ENCODE results near the gene NDUFB5.
"Not testable (repeated sequence)": the region's sequence is repeated elsewhere in the genome, so short reads cannot be mapped to it uniquely, and the experiment has no call there.

Gene NDUFB5

GRCh38 chr3:179606534-179607085 lies 2.0 kb downstream of the NDUFB5 start:
- DNase-seq (ENCODE audit: insufficient read length, low spot score) (no peak), FAIRE-seq (peak; percentile 27)
- no peak for TF ChIP-seq POLR2A (IDR thresholded peaks at IDR 0.05; ENCODE audit: low read depth, low read length)

GRCh38 chr3:179608931-179609720 lies 4.5 kb downstream of the NDUFB5 start:
- FAIRE-seq (no peak), DNase-seq (ENCODE audit: insufficient read length, low spot score) (no peak)
- no peak for TF ChIP-seq POLR2A (IDR thresholded peaks at IDR 0.05; ENCODE audit: low read depth, low read length)

- TF ChIP-seq POLR2A (IDR thresholded peaks at IDR 0.05; ENCODE audit: low read depth, low read length) = no peak
- FAIRE-seq = no peak
- no peak for DNase-seq (ENCODE audit: insufficient read length, low spot score)
Measured at GRCh38 chr3:179610066-179610465, 5.5 kb downstream of the NDUFB5 start.

GRCh38 chr3:179613807-179614206 lies 9.2 kb downstream of the NDUFB5 start:
- no peak for TF ChIP-seq POLR2A (IDR thresholded peaks at IDR 0.05; ENCODE audit: low read depth, low read length)
- FAIRE-seq = peak; percentile 94
- no peak for DNase-seq (ENCODE audit: insufficient read length, low spot score)

- no peak for TF ChIP-seq POLR2A (IDR thresholded peaks at IDR 0.05; ENCODE audit: low read depth, low read length)
- DNase-seq (ENCODE audit: insufficient read length, low spot score) (no peak), FAIRE-seq (peak; percentile 48)
Measured at GRCh38 chr3:179615458-179616173, 11.0 kb downstream of the NDUFB5 start.

- FAIRE-seq = peak; percentile 15
- TF ChIP-seq POLR2A (IDR thresholded peaks at IDR 0.05; ENCODE audit: low read depth, low read length) = no peak
Measured at GRCh38 chr3:179622023-179622422, 17.4 kb downstream of the NDUFB5 start.

GRCh38 chr3:179624451-179624850 lies 19.9 kb downstream of the NDUFB5 start:
- no peak for TF ChIP-seq POLR2A (IDR thresholded peaks at IDR 0.05; ENCODE audit: low read depth, low read length)
- FAIRE-seq (no peak), DNase-seq (ENCODE audit: insufficient read length, low spot score) (no peak)

More at GRCh38 chr3:179622023-179622422, 17.4 kb downstream of the NDUFB5 start:
- DNase-seq (ENCODE audit: insufficient read length, low spot score) = no peak

GRCh38 chr3:179630753-179631451 lies 26.3 kb downstream of the NDUFB5 start:
- TF ChIP-seq POLR2A (IDR thresholded peaks at IDR 0.05; ENCODE audit: low read depth, low read length) = no peak
- DNase-seq (ENCODE audit: insufficient read length, low spot score) (no peak), FAIRE-seq (no peak)

- FAIRE-seq (no peak), DNase-seq (ENCODE audit: insufficient read length, low spot score) (no peak)
- no peak for TF ChIP-seq POLR2A (IDR thresholded peaks at IDR 0.05; ENCODE audit: low read depth, low read length)
Measured at GRCh38 chr3:179640469-179640868, 35.9 kb downstream of the NDUFB5 start.

- FAIRE-seq (no peak), DNase-seq (ENCODE audit: insufficient read length, low spot score) (no peak)
- TF ChIP-seq POLR2A (IDR thresholded peaks at IDR 0.05; ENCODE audit: low read depth, low read length) = no peak
Measured at GRCh38 chr3:179642871-179643270, 38.3 kb downstream of the NDUFB5 start.

GRCh38 chr3:179643837-179644236 lies 39.2 kb downstream of the NDUFB5 start:
- DNase-seq (ENCODE audit: insufficient read length, low spot score); FAIRE-seq: not testable (repeated sequence)

- DNase-seq (ENCODE audit: insufficient read length, low spot score) (no peak), FAIRE-seq (no peak)
- no peak for TF ChIP-seq POLR2A (IDR thresholded peaks at IDR 0.05; ENCODE audit: low read depth, low read length)
Measured at GRCh38 chr3:179646177-179646576, 41.6 kb downstream of the NDUFB5 start.

- FAIRE-seq (no peak), DNase-seq (ENCODE audit: insufficient read length, low spot score) (no peak)
- TF ChIP-seq POLR2A (IDR thresholded peaks at IDR 0.05; ENCODE audit: low read depth, low read length) = no peak
Measured at GRCh38 chr3:179651687-179652446, 47.3 kb downstream of the NDUFB5 start.
